Gastrocnemius medialis (tissue), 4 donors: ENCODE measurements around the gene DGLUCY. TPM values are rescaled to one million over a fixed set of nuclear protein-coding genes. Genes with fewer than 3 reads are reported as not detected.

Experiments
- ATAC-seq, 2 donors: fragments of 150-250 bp; one replicate each; pipeline ENCODE4 v1.9.1; 2016
- DNase-seq, 2 donors: peaks; one replicate each; pipeline ENCODE4 v3.0.0-alpha.2; 2019
- H3K27ac ChIP-seq, 4 donors: fragments of 200-600 bp; sonication (generic); 1 replicate in 1 of 4; 2 replicates in 3 of 4; pipeline ENCODE4 v1.5.1; 2016 to 2018; ENCODE audit warnings: mild to moderate bottlenecking in 2 of 4, moderate library complexity in 1 of 4
- H3K27me3 ChIP-seq, 3 donors: fragments of 200-600 bp; sonication (generic) in 2 of 3; 1 replicate in 1 of 3; 2 replicates in 2 of 3; pipeline versions ENCODE4 v1.5.1 to v1.6.0; 2016 to 2019; ENCODE audit warnings: mild to moderate bottlenecking in 1 of 3, moderate library complexity in 1 of 3
- H3K36me3 ChIP-seq, 2 donors: fragments of 200-600 bp; sonication (generic) in 1 of 2; one replicate each; pipeline ENCODE4 v1.5.1; 2017 to 2018
- H3K4me1 ChIP-seq, 2 donors: fragments of 200-600 bp; sonication (generic) in 1 of 2; one replicate each; pipeline ENCODE4 v1.5.1; 2016 to 2017; ENCODE audit warnings: mild to moderate bottlenecking in 2 of 2
- H3K4me3 ChIP-seq, 4 donors: fragments of 200-600 bp; sonication (generic) in 3 of 4; 1 replicate in 1 of 4; 2 replicates in 3 of 4; pipeline ENCODE4 v1.5.1; 2016 to 2019; ENCODE audit warnings: mild to moderate bottlenecking in 2 of 4
- H3K9me3 ChIP-seq, 3 donors: fragments of 200-600 bp; sonication (generic) in 2 of 3; 1 replicate in 1 of 3; 2 replicates in 2 of 3; pipeline ENCODE4 v1.5.1; 2016 to 2019
- POLR2A ChIP-seq, 2 donors: fragments of 450-650 bp; IDR thresholded peaks; one replicate each; pipeline ENCODE4 v1.6.1; 2017; ENCODE audit warnings: antibody characterized with exemption in 2 of 2, mild to moderate bottlenecking in 2 of 2, moderate library complexity in 2 of 2
- in situ Hi-C, 4 donors: fragments of 200-750 bp; cut with MboI; loops; one replicate each; pipeline versions ENCODE4 v1.15.0 to v1.8.0; 2017; ENCODE audit warnings: low sequenced_read_pairs in 4 of 4
- intact Hi-C: fragments of 100-400 bp; cut with DNase I; formaldehyde crosslinking; loops from one replicate; pipeline ENCODE4 v1.15.1; 2023; ENCODE audit warnings: low total_unique reads
- total RNA-seq, 4 donors: library from RNA; depleted of rRNA; stranded (reverse); fragments of >200 nt; gene quantifications; one replicate each; pipeline versions ENCODE4 v1.1.0 to v1.2.3, GENCODE V29; 2016
- TF ChIP-seq, protein P1 (sequence below), 5 experiments: fragments of 450-650 bp in 3 of 5; fragments of 200-600 bp in 2 of 5; sonication (generic) in 2 of 5; IDR thresholded peaks in 4 of 5; conservative IDR thresholded peaks in 1 of 5; 1 replicate in 4 of 5; 2 replicates in 1 of 5; pipeline ENCODE4 v1.5.1; 2016 to 2019; ENCODE audit warnings: antibody characterized with exemption in 5 of 5, mild to moderate bottlenecking in 3 of 5, moderate library complexity in 3 of 5

The DGLUCY gene
- total RNA-seq, 4 donors from 2014 or later: 29.3 to 93.7 (median 67.8) TPM

DNA sequence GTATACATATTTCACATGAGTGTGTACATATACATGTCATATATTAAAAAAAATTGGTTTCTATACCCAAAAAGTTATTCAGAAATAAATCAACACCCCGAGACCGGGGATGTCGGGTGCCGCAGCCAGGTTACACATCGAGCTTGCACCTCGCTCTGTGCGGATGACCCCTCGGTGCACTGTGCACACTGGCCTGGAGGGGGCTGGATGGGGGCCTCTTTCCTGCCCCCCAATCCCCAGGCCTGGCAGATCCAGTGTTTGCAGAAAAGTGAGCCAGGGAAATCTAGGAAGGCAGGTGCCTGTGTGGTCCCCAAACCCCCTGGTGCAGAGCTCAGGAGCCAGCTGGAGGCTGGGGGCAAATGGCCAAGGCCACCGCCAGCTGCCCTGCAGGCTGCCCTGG is 157.8 kb downstream of the DGLUCY start:
- H3K36me3 ChIP-seq: no peaks in the 10 kb centered on the region
- in situ Hi-C loops: no loop called here
- H3K4me1 ChIP-seq: no peaks in the 10 kb centered on the region
- no peaks in the 10 kb centered on the region for H3K9me3 ChIP-seq
- ATAC-seq: no peak
- no peak overlapping the region for H3K4me3 ChIP-seq
- TF ChIP-seq, protein P1, sequence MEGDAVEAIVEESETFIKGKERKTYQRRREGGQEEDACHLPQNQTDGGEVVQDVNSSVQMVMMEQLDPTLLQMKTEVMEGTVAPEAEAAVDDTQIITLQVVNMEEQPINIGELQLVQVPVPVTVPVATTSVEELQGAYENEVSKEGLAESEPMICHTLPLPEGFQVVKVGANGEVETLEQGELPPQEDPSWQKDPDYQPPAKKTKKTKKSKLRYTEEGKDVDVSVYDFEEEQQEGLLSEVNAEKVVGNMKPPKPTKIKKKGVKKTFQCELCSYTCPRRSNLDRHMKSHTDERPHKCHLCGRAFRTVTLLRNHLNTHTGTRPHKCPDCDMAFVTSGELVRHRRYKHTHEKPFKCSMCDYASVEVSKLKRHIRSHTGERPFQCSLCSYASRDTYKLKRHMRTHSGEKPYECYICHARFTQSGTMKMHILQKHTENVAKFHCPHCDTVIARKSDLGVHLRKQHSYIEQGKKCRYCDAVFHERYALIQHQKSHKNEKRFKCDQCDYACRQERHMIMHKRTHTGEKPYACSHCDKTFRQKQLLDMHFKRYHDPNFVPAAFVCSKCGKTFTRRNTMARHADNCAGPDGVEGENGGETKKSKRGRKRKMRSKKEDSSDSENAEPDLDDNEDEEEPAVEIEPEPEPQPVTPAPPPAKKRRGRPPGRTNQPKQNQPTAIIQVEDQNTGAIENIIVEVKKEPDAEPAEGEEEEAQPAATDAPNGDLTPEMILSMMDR (IDR thresholded peaks at IDR 0.05 in 4 of 5, conservative IDR thresholded peaks at IDR 0.05 in 1 of 5): no peak
- no peak for TF ChIP-seq POLR2A (IDR thresholded peaks at IDR 0.05)
- intact Hi-C loops: no loop called here
- DNase-seq: no peak
- peaks cover 0 to 6% (median 2%) of the 10 kb centered on the region in 3 donors for H3K27me3 ChIP-seq
- H3K27ac ChIP-seq: no peak overlapping the region

DNA sequence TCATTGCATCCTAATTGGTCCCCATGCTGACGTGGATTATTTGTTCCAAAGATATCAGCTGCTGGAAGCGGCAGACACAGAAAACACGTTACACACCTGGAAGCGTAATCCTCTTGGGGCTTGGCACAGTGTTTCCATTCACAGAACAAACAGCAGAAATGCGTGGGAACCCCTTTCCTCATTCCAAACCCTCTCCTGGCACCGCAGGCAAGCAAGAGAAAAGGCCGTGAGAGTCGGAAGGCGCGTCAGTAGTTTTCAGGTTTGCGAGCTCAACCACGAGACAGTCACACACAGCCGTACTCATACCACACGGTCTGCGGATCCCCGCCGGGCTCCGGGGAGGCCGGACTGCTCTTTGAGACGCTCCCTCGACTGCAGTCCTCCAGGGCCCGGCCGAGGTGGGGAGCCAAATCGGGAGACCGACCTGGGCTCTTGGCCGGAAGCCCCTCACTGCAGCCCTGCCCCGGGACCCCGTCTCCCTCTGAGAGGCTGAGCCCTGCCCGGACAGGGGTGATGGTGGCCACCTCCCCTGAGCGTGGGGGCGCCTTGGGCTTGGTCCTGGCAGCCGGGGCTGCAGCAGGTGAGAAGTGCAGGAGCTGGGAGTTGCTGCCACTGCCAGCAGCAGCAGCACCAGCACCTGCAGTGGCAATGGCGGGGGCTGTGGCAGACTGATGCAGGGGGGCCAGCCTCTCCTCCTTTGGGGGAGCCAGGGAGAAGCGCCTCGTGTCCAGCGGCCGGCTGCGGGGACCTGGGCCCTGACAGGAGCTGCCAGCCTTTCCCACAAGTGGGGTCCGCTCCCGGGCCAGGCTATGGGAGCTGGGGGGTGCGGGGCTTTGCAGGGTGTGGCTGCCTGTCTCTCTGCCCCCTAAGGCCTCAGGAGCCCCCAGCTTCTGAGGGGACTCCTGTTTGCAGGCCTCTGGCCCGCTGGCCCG is 158.7 kb downstream of the DGLUCY start:
- in situ Hi-C loops (no loop called here), intact Hi-C loops (no loop called here)
- Histone ChIP-seq H3K36me3 (no peaks in the 10 kb centered on the region), H3K4me3 (no peak overlapping the region), H3K27me3 (peaks cover 0 to 2% (median 2%) of the 10 kb centered on the region in 3 donors), H3K9me3 (no peaks in the 10 kb centered on the region), H3K4me1 (no peaks in the 10 kb centered on the region), H3K27ac (no peak overlapping the region)
- ATAC-seq: no peak
- DNase-seq: no peak
- TF ChIP-seq, protein P1 (IDR thresholded peaks at IDR 0.05 in 4 of 5, conservative IDR thresholded peaks at IDR 0.05 in 1 of 5): no peak
- no peak for TF ChIP-seq POLR2A (IDR thresholded peaks at IDR 0.05)

DNA sequence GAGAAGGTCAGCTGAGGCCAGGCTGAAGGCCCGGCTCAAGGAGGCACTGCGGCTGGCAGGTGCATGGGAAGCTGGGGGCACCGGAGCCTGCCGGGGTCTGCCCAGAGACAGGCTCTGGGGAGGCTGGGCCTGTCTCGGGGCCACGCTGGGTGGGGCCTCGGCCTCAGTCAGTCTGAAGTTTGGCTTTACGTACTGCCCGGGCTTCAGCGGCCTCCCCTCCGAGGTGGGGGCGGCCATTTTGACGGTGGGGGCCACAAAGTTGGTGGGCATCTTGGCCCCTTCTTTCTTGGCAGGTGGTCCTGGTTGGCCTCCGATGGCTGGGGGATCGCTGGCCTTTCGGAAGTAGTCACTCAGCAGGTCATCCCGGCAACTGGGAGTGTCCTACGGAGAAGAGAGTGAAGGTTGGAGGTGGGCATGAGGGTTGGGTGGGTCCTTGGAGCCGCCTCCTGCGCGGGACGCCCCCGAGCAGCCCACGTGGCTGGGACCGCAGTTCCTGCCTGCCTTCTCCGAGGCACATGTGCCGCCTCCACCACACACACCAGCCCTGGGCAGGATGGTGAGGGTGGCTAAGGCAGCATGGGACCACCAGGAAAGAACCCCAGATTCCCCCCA is 159.5 kb downstream of the DGLUCY start:
- H3K27me3 ChIP-seq: no peaks in the 10 kb centered on the region
- no peak overlapping the region for H3K27ac ChIP-seq
- DNase-seq (no peak), ATAC-seq (no peak)
- no peaks in the 10 kb centered on the region for H3K9me3 ChIP-seq
- no peak for TF ChIP-seq POLR2A (IDR thresholded peaks at IDR 0.05)
- TF ChIP-seq, protein P1 (IDR thresholded peaks at IDR 0.05 in 4 of 5, conservative IDR thresholded peaks at IDR 0.05 in 1 of 5): no peak
- intact Hi-C loops: no loop called here
- H3K4me1 ChIP-seq: no peaks in the 10 kb centered on the region
- in situ Hi-C loops: no loop called here
- H3K4me3 ChIP-seq: no peak overlapping the region
- no peaks in the 10 kb centered on the region for H3K36me3 ChIP-seq

DNA sequence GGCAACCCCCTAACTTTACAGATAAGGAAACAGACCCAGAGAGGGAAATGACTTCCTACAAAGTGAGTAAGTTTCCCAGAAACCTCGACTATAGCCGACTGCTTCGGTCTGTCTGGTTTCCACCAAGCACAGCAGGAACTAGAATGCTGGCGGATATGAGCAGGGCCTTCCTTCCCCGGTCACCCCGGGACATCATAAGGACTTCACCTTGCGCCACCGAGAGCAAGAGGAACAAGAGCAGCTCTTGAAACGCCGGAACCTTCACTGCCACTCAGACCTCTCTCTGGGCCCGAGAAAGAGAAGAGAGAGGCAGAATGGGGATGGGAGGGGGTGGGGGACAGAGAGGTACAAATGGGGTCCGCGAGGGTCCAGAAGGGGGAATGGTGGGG is 160.0 kb downstream of the DGLUCY start:
- Histone ChIP-seq H3K27me3 (no peaks in the 10 kb centered on the region), H3K4me1 (no peaks in the 10 kb centered on the region), H3K4me3 (no peak overlapping the region), H3K9me3 (no peaks in the 10 kb centered on the region), H3K27ac (no peak overlapping the region), H3K36me3 (no peaks in the 10 kb centered on the region)
- intact Hi-C loops: no loop called here
- TF ChIP-seq POLR2A (IDR thresholded peaks at IDR 0.05): no peak
- TF ChIP-seq, protein P1 (IDR thresholded peaks at IDR 0.05 in 4 of 5, conservative IDR thresholded peaks at IDR 0.05 in 1 of 5): no peak
- ATAC-seq (no peak), DNase-seq (no peak)
- in situ Hi-C loops: no loop called here
